SK-N-DZ (cell line): ENCODE measurements around the gene LGALS3BP.
A peak's percentile ranks its signal among the peaks of the same experiment; 100 is the strongest.
"Not testable (repeated sequence)": the region's sequence is repeated elsewhere in the genome, so short reads cannot be mapped to it uniquely, and the experiment has no call there.

Experiments used
- DNase-seq: peaks from one replicate; pipeline ENCODE4 v3.0.0-alpha.2; 2015; ENCODE audit warnings: low spot score

LGALS3BP gene

DNA sequence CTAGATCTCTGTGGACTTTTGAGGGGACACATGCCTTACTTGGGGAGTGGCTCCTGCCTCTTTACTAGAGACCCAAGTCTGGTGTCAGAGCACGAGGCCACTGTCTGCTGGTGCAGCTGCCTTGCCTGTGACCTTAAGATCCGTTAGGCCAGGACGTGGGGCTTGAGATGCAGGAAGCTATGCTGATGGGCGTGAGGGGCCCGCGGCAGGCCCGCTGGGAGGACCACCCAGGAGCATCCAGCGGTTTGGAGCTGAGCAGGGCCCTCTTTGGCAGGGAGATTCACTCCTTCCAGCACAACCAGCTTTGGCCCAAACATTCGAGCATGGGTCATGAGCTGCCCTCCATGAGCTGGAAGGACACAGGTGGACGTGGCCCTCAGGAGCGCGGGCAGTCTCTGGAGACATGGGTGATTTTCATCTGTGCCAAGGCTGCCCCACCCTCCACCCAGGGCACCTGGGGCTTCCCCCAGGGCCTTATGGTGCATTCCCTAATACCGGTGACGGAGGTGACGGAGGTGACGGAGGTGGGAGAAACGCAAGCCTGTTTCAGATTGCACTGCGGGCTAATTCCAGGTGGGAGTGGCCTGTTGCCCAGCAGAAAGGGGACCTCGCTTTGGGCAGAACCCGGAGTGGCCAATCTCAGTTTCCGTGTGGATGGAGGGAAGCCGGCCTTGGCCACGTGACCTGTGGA is 12.7 kb downstream of the LGALS3BP start:
- DNase-seq = no peak

DNA sequence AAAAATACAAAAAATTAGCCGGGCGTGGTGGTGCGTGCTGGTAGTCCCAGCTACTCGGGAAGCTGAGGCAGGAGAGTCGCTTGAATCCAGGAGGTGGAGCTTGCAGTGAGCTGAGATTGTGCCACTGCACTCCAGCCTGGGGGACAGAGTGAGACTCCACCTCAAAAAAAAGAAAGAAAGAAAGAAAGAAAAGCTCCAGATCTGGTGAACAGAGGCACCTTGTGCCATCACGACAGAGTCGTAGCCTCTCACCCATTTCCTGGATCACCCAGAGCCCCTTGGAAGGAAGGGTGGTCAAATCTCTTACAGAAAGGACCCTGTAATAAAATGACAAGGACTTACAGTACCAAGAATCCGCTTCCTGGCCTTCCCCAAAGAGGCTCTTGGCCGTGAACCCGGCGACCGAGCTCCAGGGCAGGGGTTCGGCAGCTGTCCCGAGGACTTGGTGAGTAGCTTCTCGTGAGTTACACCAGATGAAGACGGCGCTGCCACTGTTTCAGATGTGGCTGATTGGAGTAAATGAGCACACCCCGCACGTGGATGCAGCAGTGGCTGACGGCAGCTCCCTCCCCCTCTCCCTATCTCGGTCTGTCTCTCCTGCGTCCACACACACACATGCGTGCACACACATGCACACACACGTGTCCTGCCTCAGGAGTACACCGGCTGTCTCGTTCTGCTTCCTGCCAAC is 13.5 kb downstream of the LGALS3BP start:
- DNase-seq = peak; percentile 61

DNA sequence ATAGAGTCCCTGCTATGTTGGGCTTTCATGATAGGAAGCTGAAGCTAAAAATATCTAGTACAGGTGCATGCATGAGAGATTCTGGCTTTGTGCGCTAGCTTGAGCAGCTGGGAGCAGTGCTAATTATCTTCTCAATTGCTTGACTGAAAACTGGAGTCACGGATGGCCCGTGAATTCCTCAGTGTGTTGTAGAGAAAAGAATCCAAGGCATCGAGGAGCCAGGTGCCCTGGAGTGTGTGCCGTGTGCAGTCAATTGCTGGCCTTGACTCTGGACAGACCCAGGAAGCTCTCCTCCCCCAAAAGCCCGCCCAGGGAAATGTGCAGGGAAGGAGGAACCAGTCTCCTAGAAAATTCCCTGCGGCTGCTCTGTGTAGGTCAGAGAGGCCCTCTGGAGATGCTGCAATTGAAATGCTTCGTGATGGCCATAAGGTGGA is 14.2 kb downstream of the LGALS3BP start:
- no peak for DNase-seq

DNA sequence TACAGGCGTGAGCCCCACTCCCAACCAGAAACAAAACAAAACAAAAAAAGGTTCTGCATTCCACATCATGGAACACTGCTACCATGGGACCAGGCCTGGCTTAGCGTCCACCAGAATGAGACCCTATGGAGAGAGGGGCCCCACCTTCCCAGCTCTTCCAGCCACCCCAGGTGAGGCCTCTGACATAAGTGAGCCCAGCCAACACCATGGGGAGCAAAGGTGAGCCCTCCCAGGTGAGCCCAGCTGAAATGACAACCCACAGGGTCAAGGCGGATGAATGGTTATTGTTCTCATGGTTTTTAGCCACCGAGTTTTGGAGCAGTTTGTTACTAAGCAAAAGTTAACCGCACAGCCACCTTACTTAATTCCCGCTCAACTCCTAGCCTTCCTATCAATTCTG is 16.3 kb downstream of the LGALS3BP start:
- DNase-seq = no peak

DNA sequence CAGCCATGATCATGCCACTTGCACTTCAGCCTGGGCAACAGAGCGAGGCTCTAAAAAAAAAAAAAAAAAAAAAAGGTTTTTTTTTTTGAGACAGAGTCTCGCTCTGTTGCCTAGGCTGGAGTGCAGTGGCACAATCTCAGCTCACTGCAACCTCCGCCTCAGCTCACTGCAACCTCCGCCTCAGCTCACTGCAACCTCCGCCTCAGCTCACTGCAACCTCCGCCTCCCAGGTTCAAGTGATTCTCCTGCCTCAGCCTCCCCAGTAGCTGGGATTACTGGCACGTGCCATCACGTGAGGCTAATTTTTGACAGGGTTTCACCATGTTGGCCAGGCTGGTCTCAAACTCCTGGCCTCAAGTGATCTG is 16.8 kb downstream of the LGALS3BP start:
- DNase-seq = not testable (repeated sequence)

DNA sequence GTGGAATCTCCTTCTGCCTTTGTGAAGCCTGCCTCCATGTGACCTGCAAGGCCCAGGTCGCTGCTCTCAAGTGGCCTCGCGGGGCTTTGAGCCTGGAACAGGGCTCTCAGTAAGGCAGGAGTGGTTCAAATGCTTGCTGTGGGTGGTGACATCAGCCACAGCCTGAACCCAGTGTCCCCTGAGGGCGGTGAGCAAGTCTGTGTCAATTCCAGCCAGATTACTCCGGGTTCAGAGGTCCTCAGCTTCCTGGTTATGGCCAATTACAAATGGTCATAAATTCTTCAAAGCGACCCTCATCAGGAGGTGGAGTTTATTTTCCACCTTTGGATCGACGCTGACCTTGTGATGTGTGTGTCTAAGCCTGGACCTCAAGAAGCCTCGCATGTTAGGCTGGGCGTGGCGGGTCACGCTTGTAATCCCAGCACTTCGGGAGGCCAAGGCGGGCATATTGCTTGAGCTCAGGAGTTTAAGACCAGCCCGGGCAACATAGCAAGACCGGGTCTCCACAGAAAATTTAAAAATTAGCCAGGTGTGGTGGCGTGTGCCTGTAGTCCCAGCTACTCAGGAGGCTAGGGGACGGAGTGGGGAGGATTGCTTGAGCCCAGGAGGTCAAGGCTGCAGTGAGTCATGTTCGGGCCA is 17.3 kb downstream of the LGALS3BP start:
- no peak for DNase-seq

DNA sequence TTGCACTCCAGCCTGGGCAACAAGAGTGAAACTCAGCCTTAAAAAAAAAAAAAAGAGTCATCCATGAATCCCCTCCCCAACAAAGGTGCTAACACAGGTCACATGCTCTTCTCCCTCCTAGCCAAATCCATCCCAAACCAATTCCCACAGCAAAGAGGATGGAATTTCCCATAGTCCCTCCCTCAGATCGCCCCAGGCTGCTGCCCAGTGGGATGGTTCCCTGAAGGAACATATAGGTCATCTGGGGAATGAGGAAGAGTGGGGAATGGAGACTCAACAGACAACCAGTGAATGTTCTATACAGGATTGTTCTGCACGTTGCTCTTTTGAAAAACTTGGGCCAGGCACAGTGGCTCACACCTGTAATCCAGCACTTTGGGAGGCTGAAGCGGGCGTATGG is 18.2 kb downstream of the LGALS3BP start:
- DNase-seq = no peak

DNA sequence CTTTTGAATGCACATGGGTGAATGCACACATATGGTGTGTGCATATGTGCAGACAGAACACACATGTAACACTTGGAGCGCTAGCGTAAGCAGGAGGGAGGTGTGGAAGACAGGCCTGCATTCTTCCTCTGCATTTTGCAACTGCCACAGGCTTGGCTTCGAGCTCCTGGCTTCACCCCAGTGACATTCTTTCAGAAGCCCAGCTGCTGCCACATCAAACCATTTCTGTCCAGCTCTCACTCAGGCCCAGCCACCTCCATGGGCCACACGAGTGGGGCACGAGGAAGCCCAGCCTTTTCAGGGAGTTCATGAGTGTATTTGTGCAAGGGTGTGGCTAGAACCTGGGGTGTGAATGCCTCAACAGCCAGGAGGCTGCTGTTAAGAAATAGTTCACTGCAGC is 18.8 kb downstream of the LGALS3BP start:
- no peak for DNase-seq

DNA sequence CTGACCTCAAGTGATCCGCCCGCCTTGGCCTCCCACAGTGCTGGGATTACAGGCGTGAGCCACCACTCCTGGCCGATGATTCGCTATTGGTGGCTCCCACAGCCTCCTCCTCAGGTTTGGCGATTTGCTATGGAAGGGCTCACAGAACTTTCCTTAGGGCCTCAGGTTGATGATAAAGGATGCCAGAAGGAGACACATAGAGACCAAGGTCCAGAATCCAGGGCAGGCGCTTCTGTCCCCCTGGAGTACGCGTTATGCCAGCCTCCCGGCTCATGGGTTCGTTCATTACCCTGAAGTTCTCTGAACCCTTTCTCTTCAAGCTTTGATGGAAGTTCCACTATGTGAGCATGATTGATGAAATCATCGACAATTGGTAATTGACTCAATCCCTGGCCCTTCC is 19.9 kb downstream of the LGALS3BP start:
- DNase-seq = no peak

DNA sequence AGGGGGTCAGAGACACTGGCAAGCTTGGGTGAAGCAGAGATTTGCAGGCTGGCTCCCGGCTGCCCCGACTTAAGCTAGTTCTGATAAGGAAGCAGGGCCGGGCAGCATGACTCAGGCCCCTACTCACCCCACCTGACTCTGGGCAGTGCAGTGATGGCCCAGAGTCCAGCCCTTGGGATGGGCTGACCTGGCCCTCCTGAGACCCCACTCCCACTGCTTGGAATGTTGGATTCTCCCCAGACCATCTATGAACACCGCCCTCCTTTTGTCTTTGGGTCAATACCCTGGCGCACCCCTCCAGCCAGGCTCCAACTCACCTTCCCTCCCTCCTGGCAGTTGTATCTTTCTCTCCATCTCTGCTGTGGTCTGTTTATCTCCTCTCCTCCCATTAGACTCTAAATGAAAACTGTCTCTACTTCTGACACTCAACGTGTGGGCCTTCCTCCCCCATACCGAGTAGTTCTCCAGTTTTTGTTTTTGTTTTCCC is 21.0 kb downstream of the LGALS3BP start:
- no peak for DNase-seq

DNA sequence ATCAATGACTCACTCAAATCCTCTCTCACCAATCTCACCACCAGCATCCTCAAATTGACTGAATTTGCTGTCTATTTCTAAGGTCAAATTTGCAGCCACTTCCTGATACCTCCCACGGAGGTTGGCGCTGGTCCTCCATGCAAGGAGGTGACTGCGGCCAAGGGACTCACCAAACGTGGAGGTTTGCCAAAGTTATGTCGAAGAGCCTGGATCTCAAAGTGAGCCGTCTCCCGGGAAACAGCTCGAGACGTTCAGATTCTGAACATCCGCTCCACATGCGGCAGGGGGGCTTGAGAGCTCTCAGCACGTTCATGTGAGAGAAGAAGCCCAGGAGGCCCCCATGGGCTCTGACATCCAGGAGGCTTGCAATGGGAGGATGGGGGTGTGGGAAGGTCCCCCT is 22.6 kb downstream of the LGALS3BP start:
- no peak for DNase-seq

DNA sequence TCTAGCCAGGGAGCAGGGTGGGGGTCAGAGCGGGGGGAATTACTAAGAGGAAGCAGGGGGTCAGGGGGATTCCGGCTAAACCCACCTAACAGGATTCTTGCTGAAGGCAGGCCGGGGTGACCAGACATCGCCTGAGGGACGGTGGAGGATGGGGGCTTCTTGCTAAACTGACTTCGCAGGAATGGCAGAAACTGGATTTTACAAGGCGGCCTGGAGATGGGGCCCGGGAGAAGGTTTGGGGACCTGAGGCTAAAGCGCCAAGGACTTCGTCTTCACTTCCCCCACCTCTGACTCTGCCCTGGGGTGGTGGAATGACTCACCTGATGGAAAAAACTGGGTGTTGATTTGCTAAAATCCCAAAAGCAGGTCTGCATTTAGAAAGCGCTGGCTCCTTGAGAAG is 23.5 kb downstream of the LGALS3BP start:
- no peak for DNase-seq

DNA sequence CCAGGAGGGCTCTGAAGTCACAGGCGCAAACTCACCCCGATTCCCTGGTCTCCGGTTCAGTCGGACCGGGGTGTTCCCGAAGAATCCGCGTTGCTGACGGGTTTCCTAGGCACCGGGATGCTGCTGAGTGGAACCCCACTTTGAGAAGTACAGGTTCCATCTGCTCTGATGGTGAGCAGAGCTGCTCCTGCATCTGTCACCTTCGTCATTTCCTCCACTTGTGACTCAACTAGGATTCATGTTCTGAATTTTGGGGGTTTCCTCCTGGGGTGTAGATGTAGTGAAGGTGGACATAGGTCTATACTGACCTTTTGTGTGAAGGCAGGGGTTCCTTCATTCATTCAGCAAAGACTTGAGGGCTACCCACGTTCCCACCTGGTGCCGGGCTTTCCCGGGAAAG is 25.0 kb downstream of the LGALS3BP start:
- DNase-seq = no peak

DNA sequence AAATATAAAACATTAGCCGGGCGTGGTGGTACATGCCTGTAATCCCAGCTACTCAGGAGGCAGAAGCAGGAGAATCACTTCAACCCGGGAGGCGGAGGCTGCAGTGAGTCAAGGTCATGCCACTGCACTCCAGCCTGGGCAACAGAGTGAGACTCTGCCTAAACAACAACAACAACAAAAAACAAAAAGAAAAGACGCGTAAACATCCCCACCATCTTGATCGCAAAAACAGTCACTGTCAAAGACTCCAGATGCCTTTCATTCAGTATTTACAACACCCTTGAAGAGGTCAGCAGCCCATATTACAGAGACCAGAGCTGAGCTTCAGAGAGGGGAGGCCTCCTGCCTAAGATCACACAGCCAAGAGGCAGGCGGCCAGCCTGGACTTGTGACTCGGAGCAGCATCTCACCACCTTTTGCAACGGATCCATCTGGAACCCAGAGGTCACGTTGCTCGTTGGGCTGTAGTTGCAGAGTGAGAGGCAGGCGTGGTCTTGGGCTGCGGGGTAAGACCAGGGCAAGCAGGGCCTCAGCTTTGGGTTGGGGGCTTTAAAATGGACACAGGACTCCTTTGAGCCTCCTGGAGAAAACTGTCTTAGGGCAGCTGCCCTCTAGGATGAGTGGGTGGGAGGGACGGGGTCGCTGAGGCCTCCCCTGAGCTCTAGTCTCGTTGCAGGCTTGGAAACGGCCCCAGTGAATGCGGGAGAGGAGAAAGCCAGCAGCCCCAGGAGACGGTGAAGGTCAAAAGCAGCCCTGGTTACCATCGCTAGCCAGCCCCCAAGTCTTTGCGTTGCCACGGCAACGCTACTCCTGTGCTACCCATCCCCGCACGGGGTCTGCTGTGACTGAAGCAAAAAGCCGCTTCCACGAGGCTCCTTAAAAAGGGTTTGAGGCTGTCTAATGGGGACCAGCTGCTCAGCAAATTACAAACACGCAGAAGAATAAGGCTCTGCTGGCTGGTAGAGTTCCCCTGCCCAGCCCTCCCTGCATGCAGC is 26.1 kb downstream of the LGALS3BP start:
- DNase-seq = peak; percentile 90

DNA sequence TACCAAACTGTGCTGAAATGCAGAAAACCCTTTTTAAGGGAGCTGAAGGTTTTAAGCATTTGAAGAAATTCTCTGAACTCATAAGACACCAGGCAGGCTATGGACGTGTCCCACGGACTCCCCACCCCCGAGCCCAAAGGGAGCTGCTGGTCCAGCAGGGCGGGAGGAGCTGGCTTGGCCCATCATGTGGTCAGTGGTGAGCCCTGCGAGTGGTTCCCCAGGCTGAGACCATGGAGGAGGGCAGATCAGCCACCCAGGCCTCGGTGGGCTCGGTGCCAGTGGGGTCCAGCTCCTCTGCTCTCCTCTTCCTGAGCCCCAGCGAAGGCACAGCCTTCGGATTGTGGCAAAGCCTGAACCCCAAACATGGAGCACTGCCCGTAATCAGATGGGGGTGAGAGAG is 27.0 kb downstream of the LGALS3BP start:
- DNase-seq = no peak

DNA sequence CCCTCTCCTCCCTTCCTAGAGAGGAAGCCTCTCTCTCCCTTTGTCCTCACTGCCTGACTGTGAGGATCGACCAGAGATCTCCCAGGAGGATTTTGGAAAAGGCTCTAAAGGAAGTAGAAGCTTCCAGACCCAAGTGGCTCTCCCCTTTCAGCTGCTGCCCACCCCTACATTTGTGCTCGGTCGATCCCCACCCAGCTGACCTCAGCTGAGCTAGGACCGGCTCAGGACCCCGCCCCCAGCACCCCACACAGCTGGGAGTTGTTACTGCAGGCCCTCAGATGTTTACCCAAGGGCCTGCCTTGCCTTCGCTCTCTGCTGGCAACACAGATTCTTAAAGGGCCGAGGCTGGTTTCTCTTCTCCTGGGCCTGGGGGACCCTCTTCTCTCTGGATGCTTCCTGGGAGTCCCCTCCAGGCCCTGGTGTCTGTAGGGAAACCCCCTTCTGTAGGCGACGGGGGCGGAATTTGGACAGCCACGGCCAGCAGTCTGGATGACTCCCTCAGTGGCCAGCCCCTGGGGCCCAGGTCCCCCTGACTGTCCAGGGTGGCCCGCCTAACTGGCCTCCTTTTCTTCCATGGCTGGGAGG is 27.7 kb downstream of the LGALS3BP start:
- no peak for DNase-seq

DNA sequence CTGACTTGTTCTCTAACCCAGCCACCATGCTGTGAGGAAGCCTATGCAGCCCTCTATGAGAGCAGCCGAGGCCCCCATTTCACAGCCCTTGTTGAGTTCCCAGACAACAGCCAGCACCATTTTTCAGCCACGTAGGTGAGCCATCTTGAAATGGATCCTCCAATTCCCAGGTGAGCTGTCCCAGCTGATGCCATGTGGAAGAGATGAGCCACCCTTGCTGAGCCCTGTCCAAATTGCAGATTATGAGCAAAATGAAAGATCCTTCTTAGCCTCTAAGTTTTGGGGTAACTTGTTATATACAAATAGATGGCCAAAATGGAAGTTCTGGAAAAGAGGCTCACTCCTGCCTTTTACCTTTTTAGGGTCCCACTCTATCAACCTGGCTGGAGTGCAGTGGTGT is 28.9 kb downstream of the LGALS3BP start:
- no peak for DNase-seq

DNA sequence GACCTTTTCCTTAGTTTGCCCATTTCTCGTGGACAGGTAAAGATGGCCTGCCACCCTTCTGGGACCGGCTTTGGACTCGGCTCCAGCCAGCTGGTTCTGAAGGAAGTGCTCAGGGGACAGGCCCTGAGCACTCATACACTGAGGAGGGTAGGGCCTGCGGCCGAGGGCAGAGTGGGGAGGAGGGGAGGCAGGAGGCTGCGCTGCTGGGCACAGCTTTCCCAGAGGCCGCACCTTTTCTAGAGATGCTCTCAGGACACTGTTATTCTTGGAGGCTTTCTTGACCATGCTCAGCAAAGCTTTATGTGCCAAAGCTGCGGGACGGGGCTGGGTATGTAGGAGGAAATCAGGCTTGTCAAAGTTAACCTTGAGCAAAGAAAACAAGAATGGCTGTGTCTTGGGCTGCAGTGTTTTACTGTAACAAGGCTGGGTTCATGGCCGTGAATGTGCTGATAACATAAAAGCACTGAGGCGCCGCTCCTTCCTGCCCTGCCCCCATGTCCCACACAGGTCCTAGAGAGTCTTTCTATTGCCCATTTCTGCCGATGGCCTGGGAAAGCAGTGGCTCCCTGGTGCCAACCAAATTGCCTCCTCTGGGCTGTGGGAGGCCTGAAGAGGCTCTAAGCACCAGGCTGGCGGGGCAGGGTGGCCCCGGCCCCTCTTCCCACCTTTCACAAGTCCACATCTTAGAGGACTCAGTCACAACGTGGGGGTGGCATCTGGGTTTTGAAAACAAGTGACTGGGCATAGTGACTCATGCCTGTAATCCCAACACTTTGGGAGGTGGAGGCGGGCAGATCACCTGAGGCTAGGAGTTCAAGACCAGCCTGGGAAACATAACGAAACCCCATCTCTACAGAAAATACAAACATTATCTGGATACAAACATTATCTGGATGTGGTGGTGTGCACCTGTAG is 32.2 kb downstream of the LGALS3BP start:
- no peak for DNase-seq

DNA sequence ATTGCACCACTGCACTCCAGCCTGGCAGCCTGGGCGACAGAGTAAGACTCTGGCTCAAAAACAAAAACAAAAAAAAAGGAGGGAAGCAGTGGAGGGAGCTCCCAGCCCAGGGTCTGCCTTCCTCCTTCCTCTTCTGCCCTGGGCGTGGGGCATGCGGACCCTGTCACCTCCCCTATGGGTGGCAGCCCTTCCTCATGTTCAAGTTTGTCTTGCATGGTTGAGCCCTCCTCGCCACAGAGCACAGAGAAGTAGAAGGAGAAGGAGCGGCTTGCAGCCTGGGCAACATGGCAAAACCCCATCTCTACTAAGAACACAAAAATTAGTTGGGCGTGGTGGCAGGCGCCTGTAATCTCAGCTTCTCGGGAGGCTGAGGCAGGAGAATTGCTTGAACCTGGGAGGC is 33.1 kb downstream of the LGALS3BP start:
- DNase-seq = no peak

DNA sequence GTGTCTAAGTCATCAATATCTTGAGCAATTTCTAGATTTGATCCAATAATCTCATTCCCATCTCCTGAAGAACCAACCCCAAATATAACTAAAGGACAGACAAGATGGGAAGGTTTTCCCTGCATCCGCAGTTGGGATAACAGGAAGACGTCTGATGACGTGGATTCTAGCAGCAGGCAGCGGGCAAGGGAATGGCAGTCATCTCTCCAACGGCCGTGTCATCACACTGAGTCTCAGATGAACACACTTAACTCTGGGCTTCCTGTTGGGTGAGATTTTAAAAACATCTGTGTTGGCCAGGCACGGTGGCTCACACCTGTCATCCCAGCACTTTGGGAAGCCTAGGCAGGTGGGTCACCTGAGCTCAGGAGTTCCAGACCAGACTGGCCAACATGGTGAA is 33.6 kb downstream of the LGALS3BP start:
- DNase-seq = no peak
